GM19467 (cell line): Measurements from ENCODE around the gene AP1AR.

ENCODE experiments used
- ATAC-seq: cut with Tn5 transposase; IDR thresholded peaks from one replicate; pipeline ENCODE4 v1.9.1; 2021; ENCODE audit warnings: mild to moderate bottlenecking, moderate library complexity; ENCODE audit not compliant: unreplicated experiment

Gene AP1AR

DNA sequence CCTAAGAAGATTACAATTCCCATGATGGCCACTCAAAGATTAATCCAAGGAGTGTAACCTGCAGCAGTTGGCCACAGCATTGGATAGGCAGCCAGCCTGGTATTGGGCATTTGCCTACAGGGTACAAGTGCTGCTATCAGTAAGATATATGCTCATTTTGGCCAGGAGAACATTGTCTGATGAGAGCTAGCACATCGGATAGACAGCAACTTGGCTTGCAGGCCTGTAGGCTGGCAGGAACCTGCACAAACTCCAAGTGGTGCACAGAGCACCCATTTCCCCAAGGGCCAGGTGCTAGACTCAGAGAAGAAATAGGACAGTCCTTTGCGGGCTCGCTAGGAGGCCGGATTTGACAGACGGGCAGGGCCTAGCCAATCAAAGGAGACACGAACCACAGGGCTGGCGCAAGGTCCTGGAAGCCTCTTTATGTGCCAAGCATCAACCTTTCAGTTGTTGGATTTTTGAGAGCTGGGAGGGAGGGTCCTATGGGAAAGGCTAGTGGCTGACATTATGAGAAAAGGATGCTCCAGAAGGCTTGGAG lies 11.7 kb upstream of the AP1AR start:
- ATAC-seq: no peak

DNA sequence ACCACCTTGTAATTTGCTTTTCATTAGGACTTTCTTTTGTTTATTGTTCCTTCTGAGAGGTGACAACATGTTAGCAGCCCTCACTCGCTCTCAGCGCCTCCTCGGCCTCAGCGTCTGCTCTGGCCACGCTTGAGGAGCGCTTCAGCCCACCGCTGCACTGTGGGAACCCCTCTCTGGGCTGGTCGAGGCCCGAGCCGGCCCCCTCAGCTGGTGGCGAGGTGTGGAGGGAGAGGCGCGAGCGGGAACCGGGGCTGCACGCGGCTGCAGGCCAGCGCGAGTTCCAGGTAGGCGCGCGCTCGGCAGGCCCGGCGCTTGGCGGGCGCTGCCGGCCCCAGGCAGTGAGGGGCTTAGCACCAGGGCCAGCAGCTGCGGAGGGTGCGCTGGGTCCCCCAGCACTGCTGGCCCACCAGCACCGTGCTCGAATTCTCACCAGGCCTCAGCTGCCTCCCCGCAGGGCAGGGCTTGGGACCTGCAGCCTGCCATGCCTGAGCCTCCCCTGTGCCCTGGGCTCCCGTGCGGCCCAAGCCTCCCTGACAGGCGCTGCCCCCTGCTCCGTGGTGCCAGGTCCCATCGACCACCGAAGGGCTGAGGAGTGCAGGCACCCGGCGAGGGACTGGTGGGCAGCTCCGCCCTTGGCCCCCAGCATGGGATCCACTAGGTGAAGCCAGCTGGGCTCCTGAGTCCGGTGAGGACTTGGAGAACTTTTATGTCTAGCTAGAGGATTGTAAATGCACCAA lies 9.2 kb upstream of the AP1AR start:
- no peak for ATAC-seq

- no peak for ATAC-seq
Measured at GRCh38 chr4:112225157-112225556, 6.4 kb upstream of the AP1AR start.

- ATAC-seq: peak; percentile 80
Measured at GRCh38 chr4:112230879-112231778, 458 bp upstream of the AP1AR start.

DNA sequence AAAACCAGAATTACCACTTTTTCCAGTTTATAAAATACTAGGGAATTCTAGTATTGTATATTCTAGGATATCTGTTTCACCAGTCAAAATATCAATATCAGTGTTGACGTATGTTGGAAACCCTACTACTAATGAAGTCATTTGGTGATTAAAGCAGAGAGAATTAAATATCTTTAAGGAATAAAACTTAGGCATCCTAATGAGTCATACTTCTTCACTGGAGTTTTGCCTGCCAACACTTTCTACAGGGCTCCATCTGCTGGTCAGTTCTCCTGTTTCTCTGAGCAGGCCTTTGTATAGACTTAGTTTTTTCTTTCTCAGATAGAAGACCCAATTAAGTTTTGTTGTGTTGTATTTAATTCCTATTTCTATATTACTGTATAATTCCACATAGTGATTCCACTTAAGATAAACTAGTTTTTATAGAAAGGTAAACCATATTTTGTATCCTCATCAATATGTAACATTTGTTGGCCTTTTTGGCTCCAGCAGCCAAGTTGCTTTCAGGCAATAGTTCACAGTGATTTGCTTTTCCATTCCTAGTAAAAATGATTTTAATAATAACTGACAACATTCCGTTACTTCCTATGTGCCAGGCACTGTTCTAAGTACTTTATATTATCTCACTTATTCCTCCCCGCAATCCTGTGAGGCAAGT lies 3.5 kb downstream of the AP1AR start:
- ATAC-seq: no peak

GRCh38 chr4:112236040-112236439 lies 4.5 kb downstream of the AP1AR start:
- ATAC-seq: no peak

DNA sequence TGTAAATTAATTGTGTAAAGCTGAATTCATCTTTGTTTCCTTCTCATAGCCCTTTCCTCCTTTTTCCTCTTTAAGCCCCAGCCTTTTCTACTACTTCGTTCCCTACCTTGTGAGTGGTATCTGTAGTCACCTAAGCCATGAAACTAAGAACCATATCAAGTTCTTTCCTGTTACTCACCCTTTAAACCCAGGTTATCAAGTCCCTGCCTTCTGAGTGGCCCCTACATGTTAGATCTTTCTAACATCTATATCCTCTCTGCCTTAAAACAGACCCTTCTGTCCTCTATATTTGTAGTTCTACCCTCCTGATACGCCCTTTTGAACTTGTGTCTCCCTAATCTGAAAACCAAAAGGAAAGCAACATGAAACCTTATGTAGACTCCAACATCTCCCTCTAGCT lies 7.2 kb downstream of the AP1AR start:
- no peak for ATAC-seq

- no peak for ATAC-seq
Measured at GRCh38 chr4:112245383-112245782, 13.8 kb downstream of the AP1AR start.

DNA sequence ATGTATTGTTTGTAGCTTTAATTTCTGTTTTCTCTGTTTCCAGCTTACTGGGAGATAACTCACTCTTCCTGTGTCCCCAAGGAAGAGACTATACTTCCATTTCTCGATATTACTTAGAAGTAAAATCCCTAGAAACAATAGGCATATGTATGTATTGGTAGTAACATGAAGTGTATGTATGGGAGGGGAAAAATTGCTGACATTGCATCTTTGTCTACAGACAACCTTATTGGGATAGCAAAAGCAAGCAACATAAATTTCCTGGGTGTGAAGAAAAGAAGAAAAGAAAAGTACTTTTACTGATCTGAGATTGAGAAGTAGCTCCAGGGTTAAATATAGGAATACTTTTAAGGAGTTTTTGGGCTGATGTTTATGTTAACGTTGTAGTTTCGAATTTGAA lies 15.4 kb downstream of the AP1AR start:
- no peak for ATAC-seq

DNA sequence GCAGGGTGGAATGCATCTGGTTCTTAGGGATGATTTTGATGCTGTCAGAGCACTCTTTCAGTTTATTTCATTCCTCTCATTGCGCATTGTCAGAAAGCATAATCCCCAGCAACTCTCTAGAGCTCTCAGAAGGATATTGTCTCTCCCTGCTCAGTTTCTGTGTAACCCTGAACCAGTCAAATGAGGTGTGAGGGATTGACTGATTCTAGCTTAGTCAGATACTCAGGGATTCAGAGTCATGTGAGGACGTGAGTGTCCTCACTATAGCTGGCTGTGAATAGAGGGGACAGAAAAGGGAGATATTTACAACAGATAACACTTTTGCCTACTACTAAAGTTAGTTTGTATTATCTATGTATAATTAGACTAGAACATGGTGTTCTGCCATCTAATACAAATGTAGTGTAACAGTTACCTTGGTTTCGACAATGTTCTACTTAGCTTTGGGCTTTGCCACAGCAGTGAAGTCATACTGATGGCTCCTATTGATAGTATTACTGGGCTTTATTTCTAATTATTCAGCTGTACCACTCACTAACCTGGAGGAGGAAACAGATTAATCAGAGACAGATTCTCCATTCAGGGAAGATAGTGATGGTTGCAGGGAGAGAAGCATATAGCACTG lies 19.5 kb downstream of the AP1AR start:
- no peak for ATAC-seq

- no peak for ATAC-seq
Measured at GRCh38 chr4:112252234-112252633, 20.6 kb downstream of the AP1AR start.

- peak; percentile 72 for ATAC-seq
Measured at GRCh38 chr4:112253382-112254000, 21.9 kb downstream of the AP1AR start.

DNA sequence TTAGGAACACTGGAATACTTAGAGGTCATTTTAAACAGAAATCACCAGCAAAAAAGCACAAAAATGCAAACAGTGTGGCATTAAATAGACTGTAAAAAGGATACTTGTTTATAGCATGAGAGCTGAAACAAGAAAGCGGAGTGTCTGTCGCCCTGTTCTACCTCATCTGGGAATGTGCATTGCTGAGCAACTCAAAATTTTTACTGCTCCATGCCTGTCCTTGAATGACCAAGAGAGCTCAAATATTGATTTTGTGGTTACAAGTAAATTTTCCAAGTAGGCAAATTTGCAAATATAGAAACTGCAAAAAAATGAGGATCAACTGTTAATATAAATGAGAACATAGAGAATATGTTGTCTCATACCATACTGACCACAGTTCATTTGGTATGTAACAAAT lies 25.5 kb downstream of the AP1AR start:
- ATAC-seq: no peak

DNA sequence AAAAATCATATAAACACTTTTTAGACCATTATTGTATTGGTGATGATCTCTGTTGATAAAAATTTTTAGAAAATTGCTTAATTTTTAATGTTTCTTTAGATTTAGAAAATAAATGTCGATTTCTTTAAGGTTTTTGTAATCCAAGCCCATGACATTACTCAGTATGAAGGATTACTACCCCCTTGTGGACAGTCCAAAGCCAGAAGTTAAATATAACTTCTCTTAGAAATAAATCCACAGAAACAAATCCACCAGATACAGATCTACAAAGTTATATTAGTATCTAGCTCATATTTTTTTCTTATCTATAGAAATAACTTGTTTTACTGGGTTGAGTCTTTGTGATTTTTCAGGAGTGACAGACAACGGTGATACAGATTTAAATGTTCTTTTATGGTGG lies 35.2 kb downstream of the AP1AR start:
- ATAC-seq: no peak

GRCh38 chr4:112270051-112270450 lies 38.5 kb downstream of the AP1AR start:
- ATAC-seq: no peak

DNA sequence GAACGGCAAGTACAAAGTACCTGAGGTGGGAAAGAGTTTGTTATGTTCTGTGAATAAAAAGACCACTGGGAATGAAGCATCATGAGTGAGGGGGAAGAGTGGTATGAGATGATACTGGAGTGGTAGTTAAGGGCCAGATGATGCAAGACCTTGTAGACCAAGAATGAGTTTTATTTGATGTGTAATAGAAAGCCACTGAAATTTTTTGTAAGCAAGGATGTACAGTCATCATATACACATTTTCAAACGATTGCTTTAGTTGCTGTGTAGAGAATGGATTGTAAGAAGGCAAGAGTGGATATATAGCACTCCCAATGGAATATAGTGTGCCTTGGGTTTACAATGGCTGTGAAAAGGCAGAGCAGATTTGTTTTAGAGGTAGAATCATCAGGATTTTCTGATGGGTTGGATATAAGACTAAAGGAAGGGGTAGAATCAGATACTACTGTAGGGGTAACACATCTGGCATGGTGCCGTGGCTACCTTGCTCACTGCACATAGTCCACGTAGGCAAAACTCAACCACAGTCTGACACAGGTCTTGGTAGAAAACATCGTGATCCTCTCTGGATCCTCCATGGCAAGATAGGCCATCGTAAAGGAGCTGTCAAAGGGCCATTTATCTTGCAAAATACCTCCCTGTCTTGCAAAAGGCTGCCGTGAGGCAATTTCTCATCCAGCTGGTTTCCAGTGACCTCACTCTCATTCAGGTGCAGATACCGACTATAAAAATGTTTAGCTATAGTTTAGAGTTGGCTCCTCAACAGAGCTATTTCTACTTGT lies 39.2 kb downstream of the AP1AR start:
- no peak for ATAC-seq

GRCh38 chr4:112272292-112272691 lies 40.7 kb downstream of the AP1AR start:
- ATAC-seq: no peak

GRCh38 chr4:112274959-112275358 lies 43.4 kb downstream of the AP1AR start:
- no peak for ATAC-seq

GRCh38 chr4:112276113-112276512 lies 44.5 kb downstream of the AP1AR start:
- no peak for ATAC-seq

DNA sequence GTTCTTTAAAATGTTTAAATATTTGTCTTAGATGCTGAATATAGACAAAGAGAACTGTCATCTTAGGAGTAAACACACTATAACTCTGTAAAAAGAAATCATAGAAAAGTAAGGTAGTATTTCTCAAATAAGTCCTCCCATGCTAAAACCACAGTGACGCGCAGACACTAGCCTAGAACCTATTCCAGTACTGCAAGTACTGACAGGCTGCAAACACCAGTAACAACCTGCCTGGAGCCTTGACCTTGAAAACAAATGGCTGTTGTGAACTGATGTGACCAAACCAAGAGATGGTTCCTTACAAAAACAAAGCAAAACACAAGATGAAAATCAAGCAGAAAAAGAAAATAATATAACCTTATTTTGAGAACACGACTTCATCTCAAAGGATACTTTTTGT lies 45.6 kb downstream of the AP1AR start:
- no peak for ATAC-seq
